PFSK-1 (cell line): ENCODE data around the gene POF1B.

Experiments used
- POLR2AphosphoS5 ChIP-seq: IDR thresholded peaks from 2 replicates; pipeline ENCODE4 v1.6.1; 2012; ENCODE audit warnings: low read depth, mild to moderate bottlenecking, control low read depth, low read length, moderate library complexity
- TF ChIP-seq, protein P1 (sequence below), 2 experiments: IDR thresholded peaks; 2 replicates each; pipeline versions ENCODE4 v1.6.1 to v1.8.0; 2011 to 2012; ENCODE audit warnings: low read depth in 2 of 2, low read length in 2 of 2, control low read depth in 1 of 2, inconsistent platforms in 1 of 2, mild to moderate bottlenecking in 1 of 2, moderate library complexity in 1 of 2; ENCODE audit not compliant: insufficient read depth in 1 of 2

DNA sequence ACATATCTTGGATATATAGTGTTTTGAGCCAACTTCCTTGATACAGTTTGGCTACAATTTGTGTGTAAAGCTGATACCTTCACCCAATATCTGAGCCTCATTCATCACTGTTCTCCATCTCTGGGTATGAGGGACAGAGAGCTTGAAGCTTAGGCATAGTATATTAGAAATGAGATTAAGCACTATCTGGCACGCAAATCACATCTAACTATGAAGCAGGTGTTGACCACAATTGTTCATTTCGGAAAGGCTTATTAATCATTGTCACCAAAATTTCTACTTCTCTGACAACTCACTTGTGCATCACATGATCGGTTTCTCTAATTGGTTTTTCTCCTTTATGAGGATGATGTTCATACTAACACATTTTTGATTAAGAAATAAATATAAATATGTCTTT is 2.1 kb upstream of the POF1B start:
- TF ChIP-seq, protein P1, sequence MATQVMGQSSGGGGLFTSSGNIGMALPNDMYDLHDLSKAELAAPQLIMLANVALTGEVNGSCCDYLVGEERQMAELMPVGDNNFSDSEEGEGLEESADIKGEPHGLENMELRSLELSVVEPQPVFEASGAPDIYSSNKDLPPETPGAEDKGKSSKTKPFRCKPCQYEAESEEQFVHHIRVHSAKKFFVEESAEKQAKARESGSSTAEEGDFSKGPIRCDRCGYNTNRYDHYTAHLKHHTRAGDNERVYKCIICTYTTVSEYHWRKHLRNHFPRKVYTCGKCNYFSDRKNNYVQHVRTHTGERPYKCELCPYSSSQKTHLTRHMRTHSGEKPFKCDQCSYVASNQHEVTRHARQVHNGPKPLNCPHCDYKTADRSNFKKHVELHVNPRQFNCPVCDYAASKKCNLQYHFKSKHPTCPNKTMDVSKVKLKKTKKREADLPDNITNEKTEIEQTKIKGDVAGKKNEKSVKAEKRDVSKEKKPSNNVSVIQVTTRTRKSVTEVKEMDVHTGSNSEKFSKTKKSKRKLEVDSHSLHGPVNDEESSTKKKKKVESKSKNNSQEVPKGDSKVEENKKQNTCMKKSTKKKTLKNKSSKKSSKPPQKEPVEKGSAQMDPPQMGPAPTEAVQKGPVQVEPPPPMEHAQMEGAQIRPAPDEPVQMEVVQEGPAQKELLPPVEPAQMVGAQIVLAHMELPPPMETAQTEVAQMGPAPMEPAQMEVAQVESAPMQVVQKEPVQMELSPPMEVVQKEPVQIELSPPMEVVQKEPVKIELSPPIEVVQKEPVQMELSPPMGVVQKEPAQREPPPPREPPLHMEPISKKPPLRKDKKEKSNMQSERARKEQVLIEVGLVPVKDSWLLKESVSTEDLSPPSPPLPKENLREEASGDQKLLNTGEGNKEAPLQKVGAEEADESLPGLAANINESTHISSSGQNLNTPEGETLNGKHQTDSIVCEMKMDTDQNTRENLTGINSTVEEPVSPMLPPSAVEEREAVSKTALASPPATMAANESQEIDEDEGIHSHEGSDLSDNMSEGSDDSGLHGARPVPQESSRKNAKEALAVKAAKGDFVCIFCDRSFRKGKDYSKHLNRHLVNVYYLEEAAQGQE (IDR thresholded peaks at IDR 0.05; ENCODE audit: insufficient read depth in 1 of 2, low read depth in 2 of 2, low read length in 2 of 2), result no peak
- no peak for TF ChIP-seq POLR2AphosphoS5
